AG10803 (cell line): ENCODE data around the gene RHBDD3.
A peak's percentile ranks its signal among the peaks of the same experiment; 100 is the strongest.

Experiments used
- DNase-seq: peaks from one replicate; pipeline ENCODE4 v3.0.0; 2010; ENCODE audit warnings: low read depth
- H3K4me3 ChIP-seq: 2 replicates; pipeline ENCODE4 v1.5.1; 2011; ENCODE audit warnings: mild to moderate bottlenecking, low read length, control low read depth
- CTCF ChIP-seq: conservative IDR thresholded peaks from 2 replicates; pipeline ENCODE4 v1.5.1; 2011; ENCODE audit warnings: mild to moderate bottlenecking, low read length, control low read depth, inconsistent platforms

The RHBDD3 gene

GRCh38 chr22:29267858-29268510, at the start of gene RHBDD3, which contains the start of gene EWSR1:
RHBDD3 (minus strand) TSS chr22:29267981; CDS start chr22:29265626, 2,355 bp downstream.
EWSR1 (plus strand) TSS chr22:29268268; CDS start chr22:29268337, 69 bp downstream.
- no peak for TF ChIP-seq CTCF
- H3K4me3 ChIP-seq, result peak within 1 kb of the TSS; percentile 91
- DNase-seq, result peak; percentile 98

GRCh38 chr22:29316141-29316828, 48.5 kb upstream of the RHBDD3 start:
- DNase-seq, result no peak
- no peak for TF ChIP-seq CTCF
- H3K4me3 ChIP-seq, result no peak overlapping the region

GRCh38 chr22:29315286-29316140, 47.7 kb upstream of the RHBDD3 start, which contains the start of gene RASL10A:
RASL10A (minus strand) TSS chr22:29315697; CDS start chr22:29315246, 451 bp downstream.
- TF ChIP-seq CTCF, result no peak
- H3K4me3 ChIP-seq, result no peak within 1 kb of the TSS
- DNase-seq, result no peak

- no peak overlapping the region for H3K4me3 ChIP-seq
- no peak for TF ChIP-seq CTCF
- DNase-seq, result no peak
These were observed 46.9 kb upstream of the RHBDD3 start for GRCh38 chr22:29314537-29315285.

GRCh38 chr22:29313576-29314466, 46.0 kb upstream of the RHBDD3 start:
- no peak for TF ChIP-seq CTCF
- H3K4me3 ChIP-seq, result no peak overlapping the region
- no peak for DNase-seq

GRCh38 chr22:29313126-29313575, 45.4 kb upstream of the RHBDD3 start:
- no peak overlapping the region for H3K4me3 ChIP-seq
- peak; percentile 25 for DNase-seq
- TF ChIP-seq CTCF, result peak; percentile 48
